KBM-7 (cell line): ENCODE results near the gene TGFA.

ENCODE experiments used
- DNase-seq: peaks from one replicate; pipeline ENCODE4 v3.0.0-alpha.2; 2015
- in situ Hi-C: fragments of 300-500 bp; cut with MboI; formaldehyde crosslinking; loops from 2 replicates; pipeline ENCODE4 v1.14.3; 2020; ENCODE audit warnings: low sequenced_read_pairs, low pct_unique_long_range_greater_than_20kb, mixed read lengths

Gene TGFA

GRCh38 chr2:70554338-70554892 is 789 bp upstream of the TGFA start:
- in situ Hi-C loops, result no loop called here

GRCh38 chr2:70553334-70553583 is 367 bp downstream of the TGFA start:
- in situ Hi-C loops, result no loop called here
- DNase-seq, result no peak

More at GRCh38 chr2:70554338-70554892, 789 bp upstream of the TGFA start:
- DNase-seq, result no peak

- in situ Hi-C loops, result no loop called here
Observed at GRCh38 chr2:70552501-70553333, 909 bp downstream of the TGFA start.

GRCh38 chr2:70551167-70551566 is 2.5 kb downstream of the TGFA start:
- no peak for DNase-seq
- in situ Hi-C loops, result no loop called here

More at GRCh38 chr2:70552501-70553333, 909 bp downstream of the TGFA start:
- DNase-seq, result peak; percentile 34

- in situ Hi-C loops, result no loop called here
- DNase-seq, result no peak
Observed at GRCh38 chr2:70549962-70550361, 3.7 kb downstream of the TGFA start.

- no peak for DNase-seq
- in situ Hi-C loops, result no loop called here
Observed at GRCh38 chr2:70549064-70549710, 4.4 kb downstream of the TGFA start.

GRCh38 chr2:70548233-70548632 is 5.4 kb downstream of the TGFA start:
- in situ Hi-C loops, result no loop called here
- no peak for DNase-seq

GRCh38 chr2:70546885-70547284 is 6.7 kb downstream of the TGFA start:
- in situ Hi-C loops, result no loop called here
- DNase-seq, result no peak

- no peak for DNase-seq
- in situ Hi-C loops, result no loop called here
Observed at GRCh38 chr2:70546376-70546775, 7.2 kb downstream of the TGFA start.

- in situ Hi-C loops, result no loop called here
- no peak for DNase-seq
Observed at GRCh38 chr2:70541481-70542020, 12.1 kb downstream of the TGFA start.

GRCh38 chr2:70537840-70538239 is 15.8 kb downstream of the TGFA start:
- no peak for DNase-seq
- in situ Hi-C loops, result no loop called here

GRCh38 chr2:70536517-70537055 is 17.0 kb downstream of the TGFA start:
- no peak for DNase-seq
- in situ Hi-C loops, result no loop called here

GRCh38 chr2:70535573-70535972 is 18.1 kb downstream of the TGFA start:
- in situ Hi-C loops, result no loop called here
- DNase-seq, result no peak

- no peak for DNase-seq
- in situ Hi-C loops, result no loop called here
Observed at GRCh38 chr2:70534183-70534836, 19.3 kb downstream of the TGFA start.

- in situ Hi-C loops, result no loop called here
- no peak for DNase-seq
Observed at GRCh38 chr2:70532244-70532935, 21.2 kb downstream of the TGFA start.

- DNase-seq, result no peak
- in situ Hi-C loops, result no loop called here
Observed at GRCh38 chr2:70531419-70532086, 22.1 kb downstream of the TGFA start.

- in situ Hi-C loops, result no loop called here
Observed at GRCh38 chr2:70529610-70530009, 24.0 kb downstream of the TGFA start.

GRCh38 chr2:70528929-70529328 is 24.7 kb downstream of the TGFA start:
- in situ Hi-C loops, result no loop called here
- no peak for DNase-seq

More at GRCh38 chr2:70529610-70530009, 24.0 kb downstream of the TGFA start:
- DNase-seq, result no peak
